PC-9 (cell line): Measurements from ENCODE around the gene LRMDA. TPM values are rescaled to one million over a fixed set of nuclear protein-coding genes. Genes with fewer than 3 reads are reported as not detected.

Experiments
- BruUV-seq: library from RNA; stranded (reverse); fragments of 400-500 nt; replicated peaks from 2 replicates; lab custom pipeline; 2021; lab: Mats Ljungman, UMichigan
- CTCF ChIA-PET: fragments of 300-600 bp; sonication (Branson Sonifier 250); formaldehyde crosslinking; loops from one replicate; lab custom pipeline; 2022; ENCODE audit warnings: antibody characterized with exemption; lab: Charles Lee
- POLR2A ChIA-PET: fragments of 300-600 bp; sonication (Branson Sonifier 250); formaldehyde crosslinking; loops from one replicate; lab custom pipeline; 2022; ENCODE audit warnings: antibody characterized with exemption; ENCODE audit not compliant: unreplicated experiment; lab: Charles Lee
- DNase-seq, 2 experiments: peaks; one replicate each; pipeline versions ENCODE4 v3.0.0 to v3.0.0-alpha.2; 2015 to 2022; ENCODE audit warnings: mixed read lengths in 1 of 2
- H2AFZ ChIP-seq: fragments of 200-600 bp; sonication (generic); 2 replicates; pipeline ENCODE4 v1.8.1; 2017; ENCODE audit warnings: antibody characterized with exemption
- H3F3A ChIP-seq: fragments of 200-600 bp; sonication (generic); 2 replicates; pipeline ENCODE4 v1.8.1; 2017; ENCODE audit warnings: antibody characterized with exemption, mild to moderate bottlenecking, low read depth; ENCODE audit not compliant: insufficient read depth
- H3K27ac ChIP-seq: fragments of 200-600 bp; sonication (generic); 2 replicates; pipeline ENCODE4 v1.6.1; 2016; ENCODE audit warnings: mixed run types
- H3K27me3 ChIP-seq: fragments of 200-600 bp; sonication (generic); 2 replicates; pipeline ENCODE4 v1.6.1; 2016; ENCODE audit warnings: low read depth, mixed run types; ENCODE audit not compliant: insufficient read depth
- H3K36me3 ChIP-seq: fragments of 200-600 bp; sonication (generic); 2 replicates; pipeline ENCODE4 v1.6.1; 2016; ENCODE audit warnings: low read depth, mixed run types
- H3K4me1 ChIP-seq: fragments of 200-600 bp; sonication (generic); replicated peaks from 2 replicates; pipeline ENCODE4 v1.6.1; 2016; ENCODE audit warnings: mixed run types; ENCODE audit not compliant: insufficient read depth
- H3K4me2 ChIP-seq: fragments of 200-600 bp; sonication (generic); 2 replicates; pipeline ENCODE4 v1.6.1; 2017; ENCODE audit warnings: mixed run types
- H3K4me3 ChIP-seq: fragments of 200-600 bp; sonication (generic); 2 replicates; pipeline ENCODE4 v1.6.1; 2016; ENCODE audit warnings: mixed run types
- H3K79me2 ChIP-seq: fragments of 200-600 bp; sonication (generic); 2 replicates; pipeline ENCODE4 v1.6.1; 2017; ENCODE audit warnings: low read depth, mixed run types
- H3K9me2 ChIP-seq: fragments of 200-600 bp; sonication (generic); 2 replicates; pipeline ENCODE4 v1.8.1; 2017; ENCODE audit warnings: mild to moderate bottlenecking; ENCODE audit not compliant: insufficient read depth
- H3K9me3 ChIP-seq: fragments of 200-600 bp; sonication (generic); 2 replicates; pipeline ENCODE4 v1.8.1; 2016; ENCODE audit warnings: low read depth; ENCODE audit not compliant: insufficient read depth
- H4K20me1 ChIP-seq: fragments of 200-600 bp; sonication (generic); 2 replicates; pipeline ENCODE4 v1.8.1; 2017; ENCODE audit not compliant: insufficient read depth
- CTCF ChIP-seq: fragments of 200-600 bp; sonication (generic); conservative IDR thresholded peaks from 2 replicates; pipeline ENCODE4 v1.6.1; 2017; ENCODE audit warnings: mixed run types, antibody characterized with exemption, mild to moderate bottlenecking, moderate library complexity
- EZH2 ChIP-seq: fragments of 200-600 bp; sonication (generic); IDR thresholded peaks from 2 replicates; pipeline ENCODE4 v1.8.0; 2017; ENCODE audit warnings: antibody characterized with exemption, low read depth
- intact Hi-C: fragments of 100-400 bp; cut with micrococcal nuclease; formaldehyde crosslinking; loops from one replicate; pipeline ENCODE4 v1.10.0; 2022; ENCODE audit not compliant: unreplicated experiment
- total RNA-seq: library from RNA; stranded (reverse); gene quantifications from 2 replicates; pipeline ENCODE4 v1.2.3, GENCODE V29; 2021

Gene LRMDA
- total RNA-seq, 1 experiment from 2014 or later = not detected

- DNase-seq = no peak
- POLR2A ChIA-PET = no interaction called here
- no peak for TF ChIP-seq EZH2
- TF ChIP-seq CTCF = no peak
- no peaks in the 10 kb centered on the region for H3K79me2 ChIP-seq
- no peaks in the 10 kb centered on the region for H4K20me1 ChIP-seq
- intact Hi-C loops = no loop called here
- H2AFZ ChIP-seq = no peak overlapping the region
- H3K4me1 ChIP-seq = peaks cover 12% of the 10 kb centered on the region; the same call in 1 of the 2 replicates
- no peak overlapping the region for H3K4me2 ChIP-seq
- no peaks in the 10 kb centered on the region for H3F3A ChIP-seq
- no peak overlapping the region for H3K27ac ChIP-seq
- no peaks in the 10 kb centered on the region for H3K36me3 ChIP-seq
- H3K27me3 ChIP-seq = no peaks in the 10 kb centered on the region
- no peaks in the 10 kb centered on the region for H3K9me3 ChIP-seq
- H3K9me2 ChIP-seq = 0 out of 2 replicates have a peak, but pooled peaks cover 4% of the 10 kb centered on the region
- no TSS peak for BruUV-seq
- H3K4me3 ChIP-seq = no peak overlapping the region
- CTCF ChIA-PET = no interaction called here
Measured at GRCh38 chr10:75544993-75545706, 113.7 kb downstream of the LRMDA start.

- no peak overlapping the region for H3K4me2 ChIP-seq
- intact Hi-C loops = no loop called here
- no peaks in the 10 kb centered on the region for H3F3A ChIP-seq
- no peaks in the 10 kb centered on the region for H4K20me1 ChIP-seq
- no peak for TF ChIP-seq EZH2
- no peak for TF ChIP-seq CTCF
- no peak overlapping the region for H3K27ac ChIP-seq
- H3K9me2 ChIP-seq = 0 out of 2 replicates have a peak, but pooled peaks cover 4% of the 10 kb centered on the region
- no peaks in the 10 kb centered on the region for H3K36me3 ChIP-seq
- no peak for DNase-seq
- H3K79me2 ChIP-seq = no peaks in the 10 kb centered on the region
- H3K4me1 ChIP-seq = peaks cover 5% of the 10 kb centered on the region; the same call in 1 of the 2 replicates
- H3K27me3 ChIP-seq = no peaks in the 10 kb centered on the region
- no peaks in the 10 kb centered on the region for H3K9me3 ChIP-seq
- no peak overlapping the region for H3K4me3 ChIP-seq
- CTCF ChIA-PET = no interaction called here
- no TSS peak for BruUV-seq
- POLR2A ChIA-PET = no interaction called here
- H2AFZ ChIP-seq = no peak overlapping the region
Measured at GRCh38 chr10:75546004-75546403, 114.6 kb downstream of the LRMDA start.

GRCh38 chr10:75547391-75548298, 116.2 kb downstream of the LRMDA start:
- peak in 1 of 2 experiments; percentile 48 for DNase-seq
- intact Hi-C loops = no loop called here
- ChIA-PET CTCF (interaction anchor here (0.6 kb wide), 1 partner anchor 149 kb away, joined by 3 read pairs; no protein-coding TSS in a partner anchor), POLR2A (no interaction called here)
- TF ChIP-seq EZH2 (no peak), CTCF (no peak)
- Histone ChIP-seq H3F3A (no peaks in the 10 kb centered on the region), H3K4me3 (no peak overlapping the region), H3K27me3 (no peaks in the 10 kb centered on the region), H3K9me2 (0 out of 2 replicates have a peak, but pooled peaks cover 4% of the 10 kb centered on the region), H3K36me3 (no peaks in the 10 kb centered on the region), H3K4me2 (no peak overlapping the region), H3K9me3 (0 out of 2 replicates have a peak, but pooled peaks cover 3% of the 10 kb centered on the region), H3K79me2 (no peaks in the 10 kb centered on the region), H4K20me1 (no peaks in the 10 kb centered on the region), H2AFZ (no peak overlapping the region), H3K4me1 (peaks cover 5% of the 10 kb centered on the region; the same call in 1 of the 2 replicates), H3K27ac (no peak overlapping the region)
- no TSS peak for BruUV-seq
